Right forelimb (tissue), 1 donor: ENCODE measurements around the gene SEMA6D.

Experiments used
- DNase-seq: peaks from one replicate; pipeline ENCODE4 v3.0.0-alpha.2; 2018

SEMA6D gene

DNA sequence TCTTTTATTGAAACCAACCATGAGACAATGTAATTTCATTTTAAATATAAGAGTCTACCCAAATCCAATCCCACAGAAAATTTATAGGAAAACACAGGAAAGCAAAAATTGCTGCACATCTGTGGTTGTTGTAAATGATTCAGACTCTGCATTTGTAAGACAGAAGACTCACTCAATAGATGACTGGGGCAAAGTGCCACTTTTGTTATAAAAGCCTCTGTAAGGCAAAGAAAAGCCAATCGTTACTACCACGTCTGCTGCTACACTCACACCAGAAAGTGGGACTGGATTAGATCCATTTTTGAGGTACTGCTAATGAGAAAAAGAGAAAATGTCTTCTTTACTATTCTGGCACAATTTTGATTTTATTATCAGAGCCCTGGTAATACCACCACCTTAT, 74.9 kb downstream of the SEMA6D start:
- DNase-seq: no peak

DNA sequence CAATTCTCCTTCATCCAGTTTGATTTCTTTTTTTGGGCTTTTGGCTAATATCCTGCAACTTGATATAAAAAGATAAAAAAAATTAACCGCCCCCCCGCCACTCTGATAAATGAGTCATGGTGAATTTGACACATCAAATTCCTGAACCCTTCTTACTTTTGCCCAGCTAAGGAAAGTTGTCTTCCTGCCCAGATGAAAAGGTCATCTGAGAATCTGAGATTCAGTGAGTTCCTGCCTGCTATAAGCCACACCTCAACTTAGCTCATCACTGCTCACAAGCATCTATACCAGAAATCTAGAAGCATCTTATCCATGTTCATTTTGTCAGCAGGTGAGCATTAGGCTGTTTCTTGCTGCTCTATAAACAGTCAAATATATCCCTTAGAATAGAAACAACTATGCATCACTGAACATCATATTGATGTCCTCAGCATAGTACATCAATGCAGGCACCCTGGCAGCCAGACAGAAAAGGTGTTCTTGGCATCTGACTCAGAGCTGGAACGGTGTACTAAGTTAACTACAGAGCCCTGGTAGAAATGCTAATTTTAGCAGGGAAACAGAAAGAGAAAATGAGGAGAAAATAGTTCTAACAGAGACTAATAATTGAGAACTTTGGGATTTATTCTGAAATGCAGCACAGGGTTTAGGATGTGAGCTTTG, 77.1 kb downstream of the SEMA6D start:
- DNase-seq: no peak

DNA sequence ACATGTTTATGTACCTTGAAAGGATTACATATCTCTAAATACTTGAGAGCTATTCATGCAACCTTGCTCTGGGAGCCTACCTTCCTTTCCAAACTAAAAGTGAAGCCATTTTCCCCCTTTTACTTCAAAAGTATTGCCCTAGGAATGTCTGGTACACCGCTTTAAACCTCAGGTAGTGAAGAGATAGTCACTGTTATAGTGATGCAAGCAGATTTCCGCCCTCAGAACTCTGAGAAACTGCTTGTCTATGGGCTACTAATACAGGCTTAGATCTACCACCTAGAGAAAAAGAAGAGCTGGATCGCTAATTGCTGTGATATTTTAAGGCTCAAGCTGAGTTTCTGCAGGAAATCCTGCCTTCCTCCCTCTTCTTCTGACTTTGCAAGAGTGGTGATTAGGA, 78.6 kb downstream of the SEMA6D start:
- DNase-seq: no peak

DNA sequence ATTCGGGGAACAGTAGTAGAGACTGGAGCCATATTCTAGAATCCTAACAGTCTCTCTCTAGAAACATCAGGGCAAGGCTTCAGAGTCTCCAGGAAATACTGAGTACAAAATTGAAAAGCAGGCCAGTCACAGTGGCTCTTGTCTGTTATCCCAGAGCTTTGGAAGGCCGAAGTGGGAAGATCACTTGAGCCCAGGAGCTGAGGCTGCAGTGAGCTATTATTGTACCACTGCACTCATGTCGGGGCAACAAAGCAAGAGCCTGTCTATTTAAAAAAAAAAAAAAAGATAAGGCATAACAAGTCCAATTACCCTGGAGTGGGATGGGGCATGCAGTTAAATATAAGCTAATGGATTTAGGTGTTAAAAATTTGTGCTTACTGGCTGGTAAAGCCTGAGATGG, 79.0 kb downstream of the SEMA6D start:
- no peak for DNase-seq

DNA sequence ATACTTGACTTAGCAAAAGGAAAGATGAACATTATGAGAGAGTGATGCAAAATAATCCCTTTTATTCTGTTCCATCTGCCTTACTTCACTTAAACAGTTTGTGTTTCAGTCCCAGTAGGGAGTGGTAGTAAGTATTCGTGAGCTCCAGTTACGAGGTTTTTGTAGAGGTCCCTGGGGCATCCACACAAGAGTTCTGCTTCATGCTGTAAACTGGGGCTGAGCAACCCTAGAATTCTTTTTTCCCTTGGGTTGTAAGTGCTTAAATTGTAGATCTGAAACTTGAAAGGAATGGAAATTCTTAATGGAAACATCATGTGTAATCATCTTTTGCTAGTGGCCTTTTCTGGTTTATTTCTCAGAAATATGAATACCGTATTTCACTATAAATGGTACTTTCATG, 79.5 kb downstream of the SEMA6D start:
- DNase-seq: no peak

DNA sequence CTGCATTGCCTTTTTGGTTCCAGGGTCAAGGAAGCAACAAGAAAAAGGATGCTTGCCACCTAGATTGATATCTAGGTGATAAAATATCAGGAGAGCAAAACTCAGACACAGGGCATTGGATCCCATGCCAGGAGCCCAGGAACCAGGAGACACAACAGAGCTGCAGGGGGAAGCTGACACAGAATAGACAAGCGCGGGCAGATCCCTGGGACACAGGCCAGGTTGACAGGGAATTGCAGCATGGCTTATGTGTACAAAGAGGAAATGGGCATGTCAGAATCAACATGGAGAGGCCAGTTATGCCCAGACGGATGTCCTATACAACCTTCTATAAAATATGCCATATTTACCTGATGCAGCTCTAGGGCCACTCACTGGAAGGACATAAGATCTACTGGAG, 84.2 kb downstream of the SEMA6D start:
- DNase-seq: no peak

DNA sequence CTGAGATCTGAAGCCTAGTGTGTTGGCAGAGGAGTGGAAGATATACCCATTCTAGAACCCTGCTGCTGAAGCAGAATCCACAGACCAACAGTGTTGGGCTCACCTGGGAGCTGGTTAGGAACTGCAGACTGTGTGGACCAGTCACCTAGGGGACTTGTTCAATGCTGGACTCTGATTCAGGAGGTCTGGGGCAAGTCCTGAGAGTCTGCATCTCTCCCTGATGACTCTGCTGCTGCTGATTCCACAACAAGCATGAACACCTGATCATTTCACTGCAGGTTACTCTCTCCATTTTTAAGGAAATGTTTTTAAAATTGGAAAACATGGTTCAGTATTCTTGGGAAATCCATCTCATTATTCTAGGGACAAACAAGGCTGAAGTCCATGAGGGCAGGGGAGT, 84.9 kb downstream of the SEMA6D start:
- no peak for DNase-seq

DNA sequence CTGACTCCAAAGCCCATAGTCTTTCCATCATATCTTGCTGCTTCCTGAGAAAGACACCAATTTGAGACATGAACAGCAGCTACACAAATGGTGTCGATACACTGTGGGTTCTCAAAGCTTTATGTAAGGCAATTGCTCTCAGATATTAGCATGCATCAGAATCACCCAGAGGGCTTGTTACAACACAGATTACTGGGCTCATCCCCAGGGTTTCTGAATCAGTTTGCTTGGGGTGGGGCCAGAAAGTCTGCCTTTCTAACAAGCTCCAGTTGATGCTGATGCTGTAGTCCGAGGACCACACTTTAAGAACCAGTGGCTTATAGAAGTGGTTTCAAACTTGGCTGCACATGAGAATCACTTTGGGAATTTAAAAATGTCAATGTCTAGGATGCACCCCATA, 86.5 kb downstream of the SEMA6D start:
- no peak for DNase-seq

DNA sequence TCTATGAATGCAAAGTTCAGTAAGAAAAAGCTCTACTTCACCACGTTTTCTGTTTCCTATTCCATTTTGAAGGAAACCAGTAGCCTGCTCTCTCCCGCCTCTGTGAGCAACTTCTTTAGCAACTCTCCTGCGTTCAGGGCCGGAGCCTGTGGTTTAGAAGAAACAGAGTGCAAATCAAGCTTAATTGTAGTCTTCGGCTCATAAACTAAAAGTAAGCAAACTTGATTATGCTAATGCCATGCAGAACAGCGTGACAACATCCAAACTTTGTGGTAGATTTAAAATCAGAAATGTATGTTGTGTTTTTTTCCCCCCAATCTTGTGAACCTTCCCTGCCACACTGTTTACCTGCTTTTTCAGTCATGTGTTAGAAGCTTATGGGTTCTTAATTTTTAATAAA, 87.4 kb downstream of the SEMA6D start:
- no peak for DNase-seq

DNA sequence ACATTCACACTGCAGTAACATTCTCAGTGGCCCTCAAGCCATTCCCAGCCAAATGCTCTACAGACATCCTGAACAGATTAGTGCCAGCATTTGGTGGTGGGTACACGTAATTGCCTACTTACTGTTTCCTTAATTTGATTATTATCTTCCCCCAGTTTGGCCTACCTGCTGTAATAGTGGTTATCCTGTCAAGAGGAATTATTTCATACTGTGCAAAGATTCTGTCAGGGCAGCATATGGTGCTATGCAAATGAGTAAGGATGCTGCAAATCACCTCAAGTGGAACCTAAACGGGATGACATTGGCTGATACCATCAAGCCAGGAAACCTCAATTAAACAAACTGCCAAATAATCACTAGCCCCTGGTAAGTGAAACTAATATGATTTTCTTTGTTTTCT, 88.7 kb downstream of the SEMA6D start:
- DNase-seq: no peak

DNA sequence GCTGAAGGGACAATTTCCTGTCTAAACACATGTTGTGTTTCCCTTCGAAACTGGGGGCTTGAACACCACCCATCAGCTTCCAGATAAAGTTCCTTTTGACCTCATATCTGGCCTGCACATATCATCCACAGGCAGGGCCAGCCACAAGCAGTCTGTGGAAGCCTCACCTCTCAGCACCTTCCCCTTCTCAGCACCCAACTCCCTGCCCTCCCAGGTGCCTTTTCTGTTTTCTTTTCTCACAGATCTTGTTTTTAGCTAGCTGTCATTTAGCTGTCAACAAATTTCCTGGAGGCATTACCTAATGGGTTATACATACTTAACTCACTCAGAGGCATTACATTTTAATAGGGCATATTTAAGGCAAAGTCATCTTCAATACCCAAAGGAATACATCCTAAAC, 93.9 kb downstream of the SEMA6D start:
- no peak for DNase-seq

DNA sequence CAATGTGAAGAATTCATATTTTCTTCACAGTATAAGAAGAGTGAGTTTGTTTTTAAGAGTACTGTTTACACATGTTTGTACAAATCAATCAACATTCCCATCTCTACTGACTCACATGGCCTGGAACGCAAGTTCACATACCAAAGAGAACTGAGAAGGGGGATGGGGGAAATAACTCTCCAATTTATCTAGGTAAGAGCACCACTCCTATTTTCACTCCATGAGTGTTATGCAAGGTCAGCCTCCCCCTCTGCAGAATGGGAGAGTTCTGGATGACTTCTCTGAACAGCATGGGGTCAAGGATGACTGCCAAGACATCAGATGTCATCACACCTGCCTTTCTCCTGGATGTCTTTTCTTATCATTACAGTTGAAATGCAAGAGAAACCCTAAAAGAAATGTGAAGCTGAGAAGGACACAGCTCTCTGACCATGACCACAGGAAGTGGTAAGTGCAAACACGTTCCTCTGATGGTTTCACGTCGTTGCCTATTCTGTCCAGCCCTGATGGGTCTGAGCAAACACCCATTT, 95.2 kb downstream of the SEMA6D start:
- DNase-seq: no peak

DNA sequence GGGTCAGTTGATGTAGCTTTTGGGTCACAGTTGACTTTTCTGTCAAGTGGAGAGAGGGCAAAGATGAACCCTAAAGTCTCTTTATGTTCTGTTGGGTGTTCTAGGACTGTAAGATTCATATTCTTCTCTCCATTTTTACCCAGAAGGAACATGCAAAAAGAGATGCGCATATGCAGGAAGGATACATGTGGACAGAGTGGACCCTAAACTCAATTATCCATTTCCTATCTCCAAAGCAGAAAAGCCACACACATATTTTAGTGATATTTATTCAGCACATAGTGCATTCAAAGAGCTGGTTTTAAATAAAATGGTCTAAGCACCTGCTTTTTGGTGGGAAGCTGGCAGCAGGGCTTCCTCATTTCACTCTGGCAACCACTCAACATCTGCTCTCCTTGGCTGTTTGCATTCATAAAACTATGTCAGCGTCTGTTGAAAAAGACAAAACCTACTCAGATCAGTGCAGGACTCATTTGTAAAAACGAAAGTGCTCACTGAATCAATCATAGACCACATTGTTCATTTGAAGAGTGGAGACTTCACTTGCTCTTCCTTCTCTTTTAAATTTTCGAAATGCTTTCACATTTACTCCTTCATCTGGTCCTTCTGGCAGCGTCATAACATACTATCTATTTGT, 96.6 kb downstream of the SEMA6D start:
- DNase-seq: no peak

DNA sequence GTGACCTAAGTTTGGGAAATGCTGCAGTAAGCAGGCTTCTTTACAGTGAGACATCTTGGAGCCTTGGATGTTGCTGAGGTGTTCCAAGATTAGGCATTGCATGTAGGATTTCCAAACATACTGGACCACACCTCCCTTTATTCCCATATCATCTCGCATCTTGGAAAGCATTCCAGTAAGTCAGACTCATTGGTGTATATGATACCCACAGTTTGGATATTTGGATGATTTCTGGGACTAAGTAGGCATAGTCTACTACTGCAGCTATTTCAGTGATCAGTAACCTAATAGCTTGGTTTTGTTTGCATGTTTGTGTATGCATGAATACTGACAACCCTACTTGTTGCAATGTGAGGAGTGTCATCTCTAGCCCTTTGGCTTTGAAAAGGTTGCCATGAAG, 97.3 kb downstream of the SEMA6D start:
- no peak for DNase-seq

DNA sequence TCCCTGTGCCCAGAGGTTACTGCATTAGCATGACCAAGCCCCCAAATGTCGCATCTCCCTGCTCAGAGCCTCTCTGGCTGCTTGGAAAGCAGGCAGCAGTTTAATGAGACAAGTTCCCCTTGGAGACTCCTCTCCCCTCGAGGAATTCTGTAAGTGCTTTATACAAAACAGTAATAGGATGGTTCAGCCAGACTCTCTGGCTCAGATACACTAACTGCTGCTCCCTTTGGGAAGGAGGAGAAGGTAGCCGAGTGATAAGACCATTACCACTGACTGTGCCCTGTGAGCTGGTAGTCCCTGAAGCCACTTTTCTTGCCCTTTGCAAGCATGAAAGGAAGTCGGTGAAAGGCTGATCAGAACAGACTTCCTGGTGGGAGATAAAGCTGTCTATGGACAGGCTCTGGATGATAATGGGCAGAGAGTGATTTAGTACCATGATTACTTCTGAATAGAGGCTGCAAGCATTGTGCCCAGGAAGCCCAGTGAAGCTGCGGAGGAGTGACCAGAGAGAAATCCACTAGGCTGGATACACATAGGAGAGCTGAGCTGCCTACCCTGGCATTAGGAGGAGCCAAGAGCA, 100.8 kb downstream of the SEMA6D start:
- no peak for DNase-seq

DNA sequence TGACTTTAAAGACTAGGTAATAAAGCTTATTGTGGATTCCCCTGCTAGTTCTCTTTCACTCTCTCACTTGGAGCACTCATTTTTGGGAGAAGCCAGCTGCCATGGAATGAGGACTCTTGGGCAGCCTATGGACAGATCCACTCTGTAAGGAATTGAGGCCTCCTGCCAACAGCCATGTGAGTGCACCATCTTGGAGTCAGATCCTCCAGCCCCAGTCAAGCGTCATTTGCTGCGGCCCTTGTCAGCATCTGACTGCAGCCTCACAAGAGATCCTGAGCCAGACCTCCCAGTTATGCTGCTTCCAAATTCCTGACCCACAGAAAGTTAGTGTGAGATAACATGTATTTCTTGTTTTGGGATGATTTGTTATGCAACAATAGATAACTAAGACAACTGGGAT, 101.9 kb downstream of the SEMA6D start:
- no peak for DNase-seq

DNA sequence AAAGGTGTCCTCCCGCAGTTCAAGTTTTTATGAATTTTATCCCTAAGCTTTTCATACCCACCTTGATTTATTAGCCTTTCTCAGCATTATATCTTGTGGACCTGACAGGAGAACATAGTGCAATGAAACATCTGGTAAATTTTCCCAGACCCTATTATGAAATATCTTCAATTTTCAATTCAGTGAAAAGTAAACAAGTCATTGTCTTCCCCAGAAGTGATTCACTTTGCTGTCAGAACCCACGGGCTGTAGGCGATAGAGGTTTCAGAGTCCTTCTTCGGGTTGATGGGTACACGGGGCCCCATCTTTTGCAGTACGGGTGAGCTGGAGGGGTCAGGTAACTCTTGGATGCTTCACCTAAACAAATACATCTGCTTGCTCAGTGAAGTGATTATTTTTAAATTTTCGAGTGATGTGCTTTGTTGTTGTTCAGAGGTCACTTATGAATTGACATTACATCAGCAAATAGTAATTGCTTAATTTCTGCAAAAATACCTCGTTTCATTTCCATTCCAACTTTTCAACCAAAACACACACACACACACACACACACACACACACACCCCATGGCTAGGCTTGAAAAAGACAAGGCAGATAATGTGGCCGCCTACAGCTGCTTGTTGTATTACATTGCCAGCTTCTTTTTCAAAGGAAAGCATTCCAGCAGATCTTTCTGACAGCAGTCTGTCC, 102.9 kb downstream of the SEMA6D start:
- DNase-seq: no peak

DNA sequence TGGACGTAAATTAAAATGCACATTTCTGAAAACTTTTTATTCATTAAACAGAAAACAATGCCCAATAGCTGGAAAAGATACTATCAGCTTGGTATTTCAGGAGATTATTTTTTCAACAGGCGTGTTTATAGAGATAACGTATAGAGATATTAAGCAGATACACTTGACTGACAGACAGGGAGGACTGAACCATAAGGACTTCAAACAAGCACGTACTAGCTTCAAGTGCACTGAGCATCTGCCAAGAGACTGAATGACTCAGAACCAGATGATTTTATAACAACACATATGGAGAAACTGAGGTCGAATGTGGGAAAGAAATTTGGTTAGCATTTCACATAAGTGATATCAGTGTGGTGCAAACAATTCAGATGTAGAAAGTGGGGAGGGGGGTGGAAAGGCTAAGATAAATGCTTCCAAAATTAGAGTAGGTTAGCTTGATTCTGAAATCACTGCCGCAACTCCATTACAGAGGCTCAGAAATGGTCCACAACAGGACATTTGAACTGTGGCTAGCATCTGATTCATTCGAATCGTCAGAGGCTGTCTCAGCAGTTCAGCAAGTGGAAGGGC, 103.5 kb downstream of the SEMA6D start:
- DNase-seq: no peak

DNA sequence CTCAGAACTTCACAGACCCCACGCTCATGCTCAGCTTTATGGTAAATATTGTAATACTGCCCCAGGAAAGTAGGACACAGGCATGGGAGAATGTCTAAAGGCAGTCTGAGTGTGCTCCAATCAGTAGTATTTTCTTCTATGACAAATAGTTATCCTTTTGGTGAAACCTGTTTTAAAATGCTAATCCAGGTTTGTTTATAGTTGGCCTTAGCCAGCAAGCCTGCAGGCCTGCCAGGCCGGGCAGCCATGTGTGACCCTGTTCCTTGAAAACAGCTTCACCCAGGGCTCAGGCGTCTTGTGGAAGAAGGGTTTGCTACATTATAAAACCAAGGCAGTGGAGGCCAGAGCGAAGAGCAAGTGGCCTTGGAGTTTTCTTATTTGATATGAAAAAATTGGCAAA, 104.7 kb downstream of the SEMA6D start:
- DNase-seq: no peak
